ENCODE data around the gene TMEM106B.
"Not testable (repeated sequence)": the region's sequence is repeated elsewhere in the genome, so short reads cannot be mapped to it uniquely, and the experiment has no call there.

Gene TMEM106B

DNA sequence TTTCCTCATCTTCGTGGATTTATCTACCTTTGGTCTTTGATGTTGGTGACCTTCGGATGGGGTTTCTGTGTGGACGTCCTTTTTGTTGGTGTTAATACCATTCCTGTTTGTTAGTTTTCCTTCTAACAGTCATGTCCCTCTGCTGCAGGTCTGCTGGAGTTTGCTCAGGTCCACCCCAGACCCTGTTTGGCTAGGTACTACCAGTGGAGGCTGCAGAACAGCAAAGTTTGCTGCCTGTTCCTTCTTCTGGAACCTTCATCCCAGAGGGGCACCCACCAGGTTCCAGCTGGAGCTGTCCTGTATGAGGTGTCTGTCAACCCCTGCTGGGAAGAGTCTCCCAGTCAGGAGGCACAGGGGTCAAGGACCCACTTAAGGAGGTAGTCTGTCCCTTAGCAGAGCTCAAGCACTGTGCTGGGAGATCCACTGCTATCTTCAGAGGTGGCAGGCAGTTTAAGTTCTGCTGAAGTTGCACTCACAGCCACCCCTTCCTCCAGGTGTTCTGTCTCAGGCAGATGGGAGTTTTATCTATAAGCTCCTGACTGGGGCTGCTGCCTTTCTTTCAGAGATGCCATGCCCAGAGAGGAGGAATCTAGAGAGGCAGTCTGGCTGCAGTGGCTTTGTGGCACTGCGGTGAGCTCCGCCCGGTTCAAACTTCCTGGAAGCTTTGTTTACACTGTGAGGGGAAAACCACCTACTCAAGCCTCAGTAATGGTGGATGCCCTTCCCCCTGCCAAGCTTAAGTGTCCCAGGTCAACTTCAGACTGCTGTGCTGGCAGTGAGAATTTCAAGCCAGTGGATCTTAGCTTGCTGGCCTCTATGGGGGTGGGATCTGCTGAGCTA lies 40.9 kb upstream of the TMEM106B start:
- H3K4ac ChIP-seq (ENCODE audit: low read length); H3K79me1 ChIP-seq (ENCODE audit: low read depth, low read length); H3K27me3 ChIP-seq (ENCODE audit: control insufficient read depth in 3 of 3, insufficient read depth in 3 of 3, low read depth in 1 of 3, low read length in 3 of 3); H2BK15ac ChIP-seq (ENCODE audit: low read length); DNase-seq (ENCODE audit: low spot score); H3K4me2 ChIP-seq (ENCODE audit: insufficient read depth, low read length, poor library complexity, severe bottlenecking); H3K18ac ChIP-seq (ENCODE audit: low read length); H3K4me3 ChIP-seq (ENCODE audit: low read length in 2 of 2); H4K8ac ChIP-seq (ENCODE audit: low read depth, low read length); H3K9me3 ChIP-seq (replicated peaks in 1 of 2; ENCODE audit: control insufficient read depth in 2 of 2, insufficient read depth in 1 of 2, low read depth in 1 of 2, low read length in 2 of 2); H3K4me1 ChIP-seq (ENCODE audit: control insufficient read depth in 2 of 2, insufficient read depth in 1 of 2, low read depth in 1 of 2, low read length in 2 of 2); H2AK5ac ChIP-seq (ENCODE audit: low read depth, low read length); H2BK120ac ChIP-seq (ENCODE audit: low read depth, low read length); H2BK5ac ChIP-seq (ENCODE audit: low read length); H3K9ac ChIP-seq (ENCODE audit: low read depth, low read length, poor library complexity); H3K14ac ChIP-seq (ENCODE audit: low read length); H3K36me3 ChIP-seq (replicated peaks in 1 of 2; ENCODE audit: control insufficient read depth in 2 of 2, insufficient read depth in 2 of 2, low read length in 2 of 2); H2AFZ ChIP-seq (ENCODE audit: low read length); H3K23ac ChIP-seq (ENCODE audit: low read depth, low read length, poor library complexity); H4K91ac ChIP-seq (ENCODE audit: low read depth, low read length, poor library complexity); H3K27ac ChIP-seq (replicated peaks; ENCODE audit: low read length); H2BK12ac ChIP-seq (ENCODE audit: low read length): not testable (repeated sequence)
- WGBS, 2 donors (ENCODE audit: extremely low coverage in 2 of 2, insufficient read length in 2 of 2, insufficient replicate concordance in 1 of 2), result no CpG with 5 or more reads among the region's 6 CpGs

GRCh38 chr7:12173671-12174070 lies 37.4 kb upstream of the TMEM106B start:
- H3K36me3 ChIP-seq (replicated peaks in 1 of 2; ENCODE audit: control insufficient read depth in 2 of 2, insufficient read depth in 2 of 2, low read length in 2 of 2), result no peaks in the 10 kb centered on the region
- no peaks in the 10 kb centered on the region for H3K9me3 ChIP-seq (replicated peaks in 1 of 2; ENCODE audit: control insufficient read depth in 2 of 2, insufficient read depth in 1 of 2, low read depth in 1 of 2, low read length in 2 of 2)
- DNase-seq (ENCODE audit: low spot score), result no peak
- H3K4me1 ChIP-seq (ENCODE audit: control insufficient read depth in 2 of 2, insufficient read depth in 1 of 2, low read depth in 1 of 2, low read length in 2 of 2), result no peaks in the 10 kb centered on the region
- H2BK120ac ChIP-seq (ENCODE audit: low read depth, low read length), result no peak overlapping the region
- H2BK12ac ChIP-seq (ENCODE audit: low read length), result no peak overlapping the region
- no peak overlapping the region for H3K9ac ChIP-seq (ENCODE audit: low read depth, low read length, poor library complexity)
- no peak overlapping the region for H3K4ac ChIP-seq (ENCODE audit: low read length)
- no peak overlapping the region for H2BK15ac ChIP-seq (ENCODE audit: low read length)
- WGBS, 2 donors (ENCODE audit: extremely low coverage in 2 of 2, insufficient read length in 2 of 2, insufficient replicate concordance in 1 of 2), result no CpG with 5 or more reads among the region's 2 CpGs
- H2AFZ ChIP-seq (ENCODE audit: low read length), result no peak overlapping the region
- no peaks in the 10 kb centered on the region for H3K79me1 ChIP-seq (ENCODE audit: low read depth, low read length)
- no peak overlapping the region for H3K14ac ChIP-seq (ENCODE audit: low read length)
- no peak overlapping the region for H3K4me2 ChIP-seq (ENCODE audit: insufficient read depth, low read length, poor library complexity, severe bottlenecking)
- H2AK5ac ChIP-seq (ENCODE audit: low read depth, low read length), result no peak overlapping the region
- no peak overlapping the region for H4K91ac ChIP-seq (ENCODE audit: low read depth, low read length, poor library complexity)
- no peak overlapping the region for H4K8ac ChIP-seq (ENCODE audit: low read depth, low read length)
- H3K18ac ChIP-seq (ENCODE audit: low read length), result no peak overlapping the region
- no peak overlapping the region for H2BK5ac ChIP-seq (ENCODE audit: low read length)
- H3K4me3 ChIP-seq (ENCODE audit: low read length in 2 of 2), result no peak overlapping the region
- no peak overlapping the region for H3K23ac ChIP-seq (ENCODE audit: low read depth, low read length, poor library complexity)
- H3K27ac ChIP-seq (replicated peaks; ENCODE audit: low read length), result no peak overlapping the region
- H3K27me3 ChIP-seq (ENCODE audit: control insufficient read depth in 3 of 3, insufficient read depth in 3 of 3, low read depth in 1 of 3, low read length in 3 of 3), result no peaks in the 10 kb centered on the region

DNA sequence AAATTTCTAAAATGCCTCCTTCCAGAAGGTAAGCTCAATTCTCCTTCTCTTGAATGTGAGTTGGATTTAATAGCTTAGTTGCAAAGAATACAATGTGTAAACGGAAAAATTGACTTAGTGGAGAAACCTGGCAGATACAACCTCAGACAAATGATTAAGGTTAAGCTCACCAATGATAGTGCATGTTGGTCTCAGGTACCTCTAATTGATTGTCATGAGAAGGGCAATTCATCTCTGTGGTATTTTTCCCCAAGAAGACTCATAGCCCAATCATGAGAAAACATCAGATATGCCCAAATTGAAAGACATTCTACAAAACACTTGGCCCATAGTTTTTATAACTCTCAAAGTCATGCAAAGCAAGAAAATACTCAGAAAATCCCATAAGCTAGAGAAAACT lies 36.2 kb upstream of the TMEM106B start:
- H3K4me3 ChIP-seq (ENCODE audit: low read length in 2 of 2), result no peak overlapping the region
- H3K23ac ChIP-seq (ENCODE audit: low read depth, low read length, poor library complexity), result no peak overlapping the region
- H2BK120ac ChIP-seq (ENCODE audit: low read depth, low read length), result no peak overlapping the region
- no peak overlapping the region for H3K14ac ChIP-seq (ENCODE audit: low read length)
- H3K18ac ChIP-seq (ENCODE audit: low read length), result no peak overlapping the region
- H3K36me3 ChIP-seq (replicated peaks in 1 of 2; ENCODE audit: control insufficient read depth in 2 of 2, insufficient read depth in 2 of 2, low read length in 2 of 2), result no peaks in the 10 kb centered on the region
- no peak for DNase-seq (ENCODE audit: low spot score)
- no peaks in the 10 kb centered on the region for H3K27me3 ChIP-seq (ENCODE audit: control insufficient read depth in 3 of 3, insufficient read depth in 3 of 3, low read depth in 1 of 3, low read length in 3 of 3)
- H3K27ac ChIP-seq (replicated peaks; ENCODE audit: low read length), result no peak overlapping the region
- no peak overlapping the region for H3K9ac ChIP-seq (ENCODE audit: low read depth, low read length, poor library complexity)
- no peak overlapping the region for H3K4me2 ChIP-seq (ENCODE audit: insufficient read depth, low read length, poor library complexity, severe bottlenecking)
- no peak overlapping the region for H3K4ac ChIP-seq (ENCODE audit: low read length)
- no peak overlapping the region for H2BK12ac ChIP-seq (ENCODE audit: low read length)
- no peak overlapping the region for H4K91ac ChIP-seq (ENCODE audit: low read depth, low read length, poor library complexity)
- H2BK5ac ChIP-seq (ENCODE audit: low read length), result no peak overlapping the region
- H2AFZ ChIP-seq (ENCODE audit: low read length), result no peak overlapping the region
- no peaks in the 10 kb centered on the region for H3K4me1 ChIP-seq (ENCODE audit: control insufficient read depth in 2 of 2, insufficient read depth in 1 of 2, low read depth in 1 of 2, low read length in 2 of 2)
- WGBS, 2 donors (ENCODE audit: extremely low coverage in 2 of 2, insufficient read length in 2 of 2, insufficient replicate concordance in 1 of 2), result no CpG with 5 or more reads among the region's 1 CpG
- H2AK5ac ChIP-seq (ENCODE audit: low read depth, low read length), result no peak overlapping the region
- H3K9me3 ChIP-seq (replicated peaks in 1 of 2; ENCODE audit: control insufficient read depth in 2 of 2, insufficient read depth in 1 of 2, low read depth in 1 of 2, low read length in 2 of 2), result no peaks in the 10 kb centered on the region
- H3K79me1 ChIP-seq (ENCODE audit: low read depth, low read length), result no peaks in the 10 kb centered on the region
- no peak overlapping the region for H4K8ac ChIP-seq (ENCODE audit: low read depth, low read length)
- no peak overlapping the region for H2BK15ac ChIP-seq (ENCODE audit: low read length)

- H3K18ac ChIP-seq (ENCODE audit: low read length), result no peak overlapping the region
- H3K23ac ChIP-seq (ENCODE audit: low read depth, low read length, poor library complexity), result no peak overlapping the region
- H2AFZ ChIP-seq (ENCODE audit: low read length), result no peak overlapping the region
- DNase-seq (ENCODE audit: low spot score), result no peak
- WGBS, 2 donors (ENCODE audit: extremely low coverage in 2 of 2, insufficient read length in 2 of 2, insufficient replicate concordance in 1 of 2), result no CpG with 5 or more reads among the region's 2 CpGs
- no peaks in the 10 kb centered on the region for H3K4me1 ChIP-seq (ENCODE audit: control insufficient read depth in 2 of 2, insufficient read depth in 1 of 2, low read depth in 1 of 2, low read length in 2 of 2)
- no peak overlapping the region for H3K4me2 ChIP-seq (ENCODE audit: insufficient read depth, low read length, poor library complexity, severe bottlenecking)
- no peaks in the 10 kb centered on the region for H3K79me1 ChIP-seq (ENCODE audit: low read depth, low read length)
- H3K27ac ChIP-seq (replicated peaks; ENCODE audit: low read length), result no peak overlapping the region
- H3K27me3 ChIP-seq (ENCODE audit: control insufficient read depth in 3 of 3, insufficient read depth in 3 of 3, low read depth in 1 of 3, low read length in 3 of 3), result no peaks in the 10 kb centered on the region
- H3K36me3 ChIP-seq (replicated peaks in 1 of 2; ENCODE audit: control insufficient read depth in 2 of 2, insufficient read depth in 2 of 2, low read length in 2 of 2), result no peaks in the 10 kb centered on the region
- H2AK5ac ChIP-seq (ENCODE audit: low read depth, low read length), result no peak overlapping the region
- H2BK5ac ChIP-seq (ENCODE audit: low read length), result no peak overlapping the region
- no peaks in the 10 kb centered on the region for H3K9me3 ChIP-seq (replicated peaks in 1 of 2; ENCODE audit: control insufficient read depth in 2 of 2, insufficient read depth in 1 of 2, low read depth in 1 of 2, low read length in 2 of 2)
- no peak overlapping the region for H2BK15ac ChIP-seq (ENCODE audit: low read length)
- H3K4ac ChIP-seq (ENCODE audit: low read length), result no peak overlapping the region
- no peak overlapping the region for H3K14ac ChIP-seq (ENCODE audit: low read length)
- H2BK120ac ChIP-seq (ENCODE audit: low read depth, low read length), result no peak overlapping the region
- H2BK12ac ChIP-seq (ENCODE audit: low read length), result no peak overlapping the region
- H4K8ac ChIP-seq (ENCODE audit: low read depth, low read length), result no peak overlapping the region
- no peak overlapping the region for H4K91ac ChIP-seq (ENCODE audit: low read depth, low read length, poor library complexity)
- H3K9ac ChIP-seq (ENCODE audit: low read depth, low read length, poor library complexity), result no peak overlapping the region
- H3K4me3 ChIP-seq (ENCODE audit: low read length in 2 of 2), result no peak overlapping the region
Measured at GRCh38 chr7:12178317-12178716, 32.8 kb upstream of the TMEM106B start.
